Measurements from ENCODE around the gene GCDH. TPM values are rescaled to one million over a fixed set of nuclear protein-coding genes. Genes with fewer than 3 reads are reported as not detected.

GCDH gene
- polyA plus RNA-seq (2013): 11.2 and 11.7 TPM in 2 replicates

- no peak within 1 kb of the TSS for H3K4ac ChIP-seq (ENCODE audit: low read depth, low read length)
- WGBS (ENCODE audit: extremely low coverage, insufficient coverage, insufficient read length): no CpG with 5 or more reads among the region's 49 CpGs
- H4K91ac ChIP-seq (ENCODE audit: low read depth, low read length): no peak within 1 kb of the TSS
- H3K4me3 ChIP-seq (ENCODE audit: low read depth, low read length): peak within 1 kb of the TSS; percentile 98
- H3K14ac ChIP-seq (ENCODE audit: low read length): peak within 1 kb of the TSS; percentile 11
- H3K9ac ChIP-seq (ENCODE audit: low read length): peak within 1 kb of the TSS; percentile 77
- H2BK120ac ChIP-seq (ENCODE audit: insufficient read depth, low read length, poor library complexity): no peak within 1 kb of the TSS
- H3K4me2 ChIP-seq (ENCODE audit: low read length): peak within 1 kb of the TSS; percentile 84
- H3K9me3 ChIP-seq (ENCODE audit: insufficient read depth, low read depth, low read length): no peaks in the 10 kb centered on the region
- no peaks in the 10 kb centered on the region for H3K79me2 ChIP-seq (ENCODE audit: control insufficient read depth, insufficient read depth, low read length, poor library complexity)
- no peak within 1 kb of the TSS for H3K23ac ChIP-seq (ENCODE audit: low read length)
- peak within 1 kb of the TSS; percentile 48 for H3K18ac ChIP-seq (ENCODE audit: low read length)
- H4K8ac ChIP-seq (ENCODE audit: low read depth, low read length): peak within 1 kb of the TSS; percentile 62
- H2BK12ac ChIP-seq (ENCODE audit: low read length): no peak within 1 kb of the TSS
- peaks cover 8 to 16% of the 10 kb centered on the region in 2 experiments for H3K36me3 ChIP-seq (ENCODE audit: control insufficient read depth in 1 of 2, insufficient read depth in 2 of 2, low read length in 2 of 2)
- peak within 1 kb of the TSS; percentile 82 for H2AFZ ChIP-seq (ENCODE audit: insufficient read depth, low read length, poor library complexity)
- peak within 1 kb of the TSS; percentile 55 for H2AK5ac ChIP-seq (ENCODE audit: low read length)
- peak; percentile 99 for DNase-seq
- peaks cover 6 to 7% of the 10 kb centered on the region in 2 experiments for H3K4me1 ChIP-seq (ENCODE audit: control insufficient read depth in 1 of 2, insufficient read depth in 2 of 2, low read length in 2 of 2)
- no peak within 1 kb of the TSS for H3K27ac ChIP-seq (ENCODE audit: low read depth, low read length)
- H2BK5ac ChIP-seq (ENCODE audit: low read depth, low read length, poor library complexity): no peak within 1 kb of the TSS
- H3K27me3 ChIP-seq (ENCODE audit: insufficient read depth, low read length): peaks cover under 1% of the 10 kb centered on the region
- H4K12ac ChIP-seq (ENCODE audit: low read depth, low read length): peak within 1 kb of the TSS; percentile 72
- no peaks in the 10 kb centered on the region for H3K79me1 ChIP-seq (ENCODE audit: low read length)
Measured at GRCh38 chr19:12890787-12891552, at the start of gene GCDH. Gene GCDH (plus strand): TSS chr19:12891160. CDS start chr19:12891305, 145 bp downstream.

GRCh38 chr19:12842511-12842910, 48.4 kb upstream of the GCDH start:
- WGBS (ENCODE audit: extremely low coverage, insufficient coverage, insufficient read length): no CpG with 5 or more reads among the region's 18 CpGs
- no peak overlapping the region for H3K18ac ChIP-seq (ENCODE audit: low read length)
- H4K8ac ChIP-seq (ENCODE audit: low read depth, low read length): no peak overlapping the region
- no peak overlapping the region for H3K9ac ChIP-seq (ENCODE audit: low read length)
- H3K4me1 ChIP-seq (ENCODE audit: control insufficient read depth in 1 of 2, insufficient read depth in 2 of 2, low read length in 2 of 2): peaks cover 3 to 9% of the 10 kb centered on the region in 2 experiments
- H4K12ac ChIP-seq (ENCODE audit: low read depth, low read length): no peak overlapping the region
- H2BK5ac ChIP-seq (ENCODE audit: low read depth, low read length, poor library complexity): no peak overlapping the region
- no peaks in the 10 kb centered on the region for H3K79me1 ChIP-seq (ENCODE audit: low read length)
- no peak overlapping the region for H3K14ac ChIP-seq (ENCODE audit: low read length)
- no peaks in the 10 kb centered on the region for H3K36me3 ChIP-seq (ENCODE audit: control insufficient read depth in 1 of 2, insufficient read depth in 2 of 2, low read length in 2 of 2)
- no peak overlapping the region for H2AFZ ChIP-seq (ENCODE audit: insufficient read depth, low read length, poor library complexity)
- no peak overlapping the region for H3K4me3 ChIP-seq (ENCODE audit: low read depth, low read length)
- H3K27me3 ChIP-seq (ENCODE audit: insufficient read depth, low read length): peaks cover 12% of the 10 kb centered on the region
- H2BK12ac ChIP-seq (ENCODE audit: low read length): no peak overlapping the region
- H3K4ac ChIP-seq (ENCODE audit: low read depth, low read length): no peak overlapping the region
- no peak overlapping the region for H3K27ac ChIP-seq (ENCODE audit: low read depth, low read length)
- no peak for DNase-seq
- no peak overlapping the region for H2AK5ac ChIP-seq (ENCODE audit: low read length)
- H4K91ac ChIP-seq (ENCODE audit: low read depth, low read length): no peak overlapping the region
- no peak overlapping the region for H3K4me2 ChIP-seq (ENCODE audit: low read length)
- peaks cover 4% of the 10 kb centered on the region for H3K9me3 ChIP-seq (ENCODE audit: insufficient read depth, low read depth, low read length)
- no peak overlapping the region for H2BK120ac ChIP-seq (ENCODE audit: insufficient read depth, low read length, poor library complexity)
- H3K23ac ChIP-seq (ENCODE audit: low read length): peak overlapping the region; percentile 54
- no peaks in the 10 kb centered on the region for H3K79me2 ChIP-seq (ENCODE audit: control insufficient read depth, insufficient read depth, low read length, poor library complexity)

- no peak overlapping the region for H3K18ac ChIP-seq (ENCODE audit: low read length)
- no peak overlapping the region for H3K27ac ChIP-seq (ENCODE audit: low read depth, low read length)
- no peaks in the 10 kb centered on the region for H3K79me1 ChIP-seq (ENCODE audit: low read length)
- H3K4me2 ChIP-seq (ENCODE audit: low read length): no peak overlapping the region
- peaks cover 8% of the 10 kb centered on the region for H3K9me3 ChIP-seq (ENCODE audit: insufficient read depth, low read depth, low read length)
- no peak overlapping the region for H2BK5ac ChIP-seq (ENCODE audit: low read depth, low read length, poor library complexity)
- H2AK5ac ChIP-seq (ENCODE audit: low read length): no peak overlapping the region
- H4K91ac ChIP-seq (ENCODE audit: low read depth, low read length): no peak overlapping the region
- no peak overlapping the region for H2BK120ac ChIP-seq (ENCODE audit: insufficient read depth, low read length, poor library complexity)
- no peak overlapping the region for H4K8ac ChIP-seq (ENCODE audit: low read depth, low read length)
- H3K36me3 ChIP-seq (ENCODE audit: control insufficient read depth in 1 of 2, insufficient read depth in 2 of 2, low read length in 2 of 2): no peaks in the 10 kb centered on the region
- H3K4me1 ChIP-seq (ENCODE audit: control insufficient read depth in 1 of 2, insufficient read depth in 2 of 2, low read length in 2 of 2): peaks cover 3 to 10% of the 10 kb centered on the region in 2 experiments
- H3K9ac ChIP-seq (ENCODE audit: low read length): no peak overlapping the region
- no peak overlapping the region for H4K12ac ChIP-seq (ENCODE audit: low read depth, low read length)
- H3K4me3 ChIP-seq (ENCODE audit: low read depth, low read length): no peak overlapping the region
- WGBS (ENCODE audit: extremely low coverage, insufficient coverage, insufficient read length): no CpG with 5 or more reads among the region's 11 CpGs
- H3K79me2 ChIP-seq (ENCODE audit: control insufficient read depth, insufficient read depth, low read length, poor library complexity): no peaks in the 10 kb centered on the region
- H3K14ac ChIP-seq (ENCODE audit: low read length): no peak overlapping the region
- H3K23ac ChIP-seq (ENCODE audit: low read length): no peak overlapping the region
- no peak overlapping the region for H2AFZ ChIP-seq (ENCODE audit: insufficient read depth, low read length, poor library complexity)
- DNase-seq: no peak
- no peak overlapping the region for H2BK12ac ChIP-seq (ENCODE audit: low read length)
- no peak overlapping the region for H3K4ac ChIP-seq (ENCODE audit: low read depth, low read length)
- peaks cover 12% of the 10 kb centered on the region for H3K27me3 ChIP-seq (ENCODE audit: insufficient read depth, low read length)
Measured at GRCh38 chr19:12843328-12843727, 47.6 kb upstream of the GCDH start.

- no peak overlapping the region for H3K18ac ChIP-seq (ENCODE audit: low read length)
- H3K79me2 ChIP-seq (ENCODE audit: control insufficient read depth, insufficient read depth, low read length, poor library complexity): no peaks in the 10 kb centered on the region
- no peak overlapping the region for H3K14ac ChIP-seq (ENCODE audit: low read length)
- no peak overlapping the region for H4K8ac ChIP-seq (ENCODE audit: low read depth, low read length)
- peaks cover 8% of the 10 kb centered on the region for H3K9me3 ChIP-seq (ENCODE audit: insufficient read depth, low read depth, low read length)
- H3K4me1 ChIP-seq (ENCODE audit: control insufficient read depth in 1 of 2, insufficient read depth in 2 of 2, low read length in 2 of 2): peaks cover 3 to 10% of the 10 kb centered on the region in 2 experiments
- no peak overlapping the region for H2AK5ac ChIP-seq (ENCODE audit: low read length)
- no peak overlapping the region for H2BK5ac ChIP-seq (ENCODE audit: low read depth, low read length, poor library complexity)
- no peak overlapping the region for H4K91ac ChIP-seq (ENCODE audit: low read depth, low read length)
- no peak overlapping the region for H2BK12ac ChIP-seq (ENCODE audit: low read length)
- no peak overlapping the region for H3K4me2 ChIP-seq (ENCODE audit: low read length)
- no peak overlapping the region for H3K4me3 ChIP-seq (ENCODE audit: low read depth, low read length)
- no peaks in the 10 kb centered on the region for H3K79me1 ChIP-seq (ENCODE audit: low read length)
- peak in 1 of 2 donors; percentile 46 for DNase-seq
- H3K27me3 ChIP-seq (ENCODE audit: insufficient read depth, low read length): peaks cover 4% of the 10 kb centered on the region
- no peak overlapping the region for H4K12ac ChIP-seq (ENCODE audit: low read depth, low read length)
- no CpG with 5 or more reads among the region's 3 CpGs for WGBS (ENCODE audit: extremely low coverage, insufficient coverage, insufficient read length)
- no peak overlapping the region for H3K23ac ChIP-seq (ENCODE audit: low read length)
- H3K36me3 ChIP-seq (ENCODE audit: control insufficient read depth in 1 of 2, insufficient read depth in 2 of 2, low read length in 2 of 2): no peaks in the 10 kb centered on the region
- no peak overlapping the region for H2BK120ac ChIP-seq (ENCODE audit: insufficient read depth, low read length, poor library complexity)
- H3K9ac ChIP-seq (ENCODE audit: low read length): no peak overlapping the region
- no peak overlapping the region for H3K27ac ChIP-seq (ENCODE audit: low read depth, low read length)
- no peak overlapping the region for H3K4ac ChIP-seq (ENCODE audit: low read depth, low read length)
- no peak overlapping the region for H2AFZ ChIP-seq (ENCODE audit: insufficient read depth, low read length, poor library complexity)
Measured at GRCh38 chr19:12843999-12844732, 46.8 kb upstream of the GCDH start.
